ENCODE results near the gene METRNL. TPM values are rescaled to one million over a fixed set of nuclear protein-coding genes. Genes with fewer than 3 reads are reported as not detected.

METRNL gene
- polyA plus RNA-seq, 1 donor = 33.0 TPM

Other genes with a start within 250 kb of the METRNL start
- gene ZNF750, start 239.6 kb upstream of the METRNL start, polyA plus RNA-seq (ENCODE audit: insufficient read length) = 0.85 TPM

Data from hindlimb muscle (tissue), 1 donor.